HL-60 (cell line): ENCODE results near the gene CNTROB.

Source experiments
- TF ChIP-seq, protein P1 (sequence below): IDR thresholded peaks from one replicate; pipeline ENCODE4 v1.5.1; 2011; ENCODE audit warnings: low read length, control low read depth, inconsistent platforms; ENCODE audit not compliant: insufficient read depth
- TF ChIP-seq, protein P2 (sequence below): IDR thresholded peaks from 2 replicates; pipeline ENCODE4 v1.6.1; 2012; ENCODE audit warnings: low read depth; ENCODE audit not compliant: insufficient replicate concordance

- TF ChIP-seq, protein P1, sequence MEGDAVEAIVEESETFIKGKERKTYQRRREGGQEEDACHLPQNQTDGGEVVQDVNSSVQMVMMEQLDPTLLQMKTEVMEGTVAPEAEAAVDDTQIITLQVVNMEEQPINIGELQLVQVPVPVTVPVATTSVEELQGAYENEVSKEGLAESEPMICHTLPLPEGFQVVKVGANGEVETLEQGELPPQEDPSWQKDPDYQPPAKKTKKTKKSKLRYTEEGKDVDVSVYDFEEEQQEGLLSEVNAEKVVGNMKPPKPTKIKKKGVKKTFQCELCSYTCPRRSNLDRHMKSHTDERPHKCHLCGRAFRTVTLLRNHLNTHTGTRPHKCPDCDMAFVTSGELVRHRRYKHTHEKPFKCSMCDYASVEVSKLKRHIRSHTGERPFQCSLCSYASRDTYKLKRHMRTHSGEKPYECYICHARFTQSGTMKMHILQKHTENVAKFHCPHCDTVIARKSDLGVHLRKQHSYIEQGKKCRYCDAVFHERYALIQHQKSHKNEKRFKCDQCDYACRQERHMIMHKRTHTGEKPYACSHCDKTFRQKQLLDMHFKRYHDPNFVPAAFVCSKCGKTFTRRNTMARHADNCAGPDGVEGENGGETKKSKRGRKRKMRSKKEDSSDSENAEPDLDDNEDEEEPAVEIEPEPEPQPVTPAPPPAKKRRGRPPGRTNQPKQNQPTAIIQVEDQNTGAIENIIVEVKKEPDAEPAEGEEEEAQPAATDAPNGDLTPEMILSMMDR = no peak
- TF ChIP-seq, protein P2, sequence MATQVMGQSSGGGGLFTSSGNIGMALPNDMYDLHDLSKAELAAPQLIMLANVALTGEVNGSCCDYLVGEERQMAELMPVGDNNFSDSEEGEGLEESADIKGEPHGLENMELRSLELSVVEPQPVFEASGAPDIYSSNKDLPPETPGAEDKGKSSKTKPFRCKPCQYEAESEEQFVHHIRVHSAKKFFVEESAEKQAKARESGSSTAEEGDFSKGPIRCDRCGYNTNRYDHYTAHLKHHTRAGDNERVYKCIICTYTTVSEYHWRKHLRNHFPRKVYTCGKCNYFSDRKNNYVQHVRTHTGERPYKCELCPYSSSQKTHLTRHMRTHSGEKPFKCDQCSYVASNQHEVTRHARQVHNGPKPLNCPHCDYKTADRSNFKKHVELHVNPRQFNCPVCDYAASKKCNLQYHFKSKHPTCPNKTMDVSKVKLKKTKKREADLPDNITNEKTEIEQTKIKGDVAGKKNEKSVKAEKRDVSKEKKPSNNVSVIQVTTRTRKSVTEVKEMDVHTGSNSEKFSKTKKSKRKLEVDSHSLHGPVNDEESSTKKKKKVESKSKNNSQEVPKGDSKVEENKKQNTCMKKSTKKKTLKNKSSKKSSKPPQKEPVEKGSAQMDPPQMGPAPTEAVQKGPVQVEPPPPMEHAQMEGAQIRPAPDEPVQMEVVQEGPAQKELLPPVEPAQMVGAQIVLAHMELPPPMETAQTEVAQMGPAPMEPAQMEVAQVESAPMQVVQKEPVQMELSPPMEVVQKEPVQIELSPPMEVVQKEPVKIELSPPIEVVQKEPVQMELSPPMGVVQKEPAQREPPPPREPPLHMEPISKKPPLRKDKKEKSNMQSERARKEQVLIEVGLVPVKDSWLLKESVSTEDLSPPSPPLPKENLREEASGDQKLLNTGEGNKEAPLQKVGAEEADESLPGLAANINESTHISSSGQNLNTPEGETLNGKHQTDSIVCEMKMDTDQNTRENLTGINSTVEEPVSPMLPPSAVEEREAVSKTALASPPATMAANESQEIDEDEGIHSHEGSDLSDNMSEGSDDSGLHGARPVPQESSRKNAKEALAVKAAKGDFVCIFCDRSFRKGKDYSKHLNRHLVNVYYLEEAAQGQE = no peak
These were observed 9.6 kb upstream of the CNTROB start for GRCh38 chr17:7922269-7922844.
